SW 1271 (cell line): ENCODE results near the gene PIAS1.

Experiments
- DNase-seq, 2 experiments: peaks; one replicate each; lab custom pipeline; 2025; lab: John Stamatoyannopoulos, UW

The PIAS1 gene

GRCh38 chr15:68235022-68235421 lies 180.9 kb downstream of the PIAS1 start:
- no peak for DNase-seq

- no peak for DNase-seq
These were observed 184.9 kb downstream of the PIAS1 start for GRCh38 chr15:68239025-68239424.

- DNase-seq = no peak
These were observed 187.2 kb downstream of the PIAS1 start for GRCh38 chr15:68241088-68241935.
